ENCODE results near the gene HRH2.
"Not testable (repeated sequence)": the region's sequence is repeated elsewhere in the genome, so short reads cannot be mapped to it uniquely, and the experiment has no call there.

The HRH2 gene

DNA sequence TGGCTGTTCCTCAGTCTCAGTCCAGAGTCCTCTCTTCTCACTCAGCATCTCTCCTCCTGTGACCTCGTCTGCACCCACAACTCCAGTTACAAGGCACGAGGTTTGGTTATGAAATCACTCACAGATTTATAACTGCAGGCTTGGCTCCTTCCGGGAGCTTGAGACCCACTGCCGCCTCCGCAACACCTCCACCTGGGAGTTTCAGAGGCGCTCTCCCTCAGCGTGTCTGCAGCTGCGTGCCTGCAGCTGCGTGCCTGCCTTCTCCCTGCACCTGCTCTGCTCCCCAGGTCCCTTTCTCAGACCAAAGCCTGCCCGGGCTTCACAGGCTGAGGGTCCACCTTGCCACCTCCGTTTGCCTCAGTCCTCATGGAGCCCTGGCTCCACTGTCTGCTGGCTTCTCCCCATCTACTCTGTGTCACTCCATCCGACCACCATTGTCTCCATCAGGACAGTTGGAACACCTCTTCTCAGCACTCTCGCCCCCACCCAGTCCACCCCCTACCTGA, 51.5 kb downstream of the HRH2 start:
- DNase-seq (no peak), ATAC-seq (replicated peaks) (no peak)
- no peak overlapping the region for H3K4me3 Mint-ChIP-seq
- no peaks in the 10 kb centered on the region for H3K4me1 Mint-ChIP-seq (ENCODE audit: low read depth in 2 of 2)
- peaks cover 25 to 49% of the 10 kb centered on the region in 2 donors for H3K27me3 Mint-ChIP-seq
- peaks cover 3% of the 10 kb centered on the region for H3K36me3 Mint-ChIP-seq (ENCODE audit: insufficient read depth)
- H3K9me3 Mint-ChIP-seq, result no peaks in the 10 kb centered on the region
- no peak overlapping the region for H3K27ac Mint-ChIP-seq

DNA sequence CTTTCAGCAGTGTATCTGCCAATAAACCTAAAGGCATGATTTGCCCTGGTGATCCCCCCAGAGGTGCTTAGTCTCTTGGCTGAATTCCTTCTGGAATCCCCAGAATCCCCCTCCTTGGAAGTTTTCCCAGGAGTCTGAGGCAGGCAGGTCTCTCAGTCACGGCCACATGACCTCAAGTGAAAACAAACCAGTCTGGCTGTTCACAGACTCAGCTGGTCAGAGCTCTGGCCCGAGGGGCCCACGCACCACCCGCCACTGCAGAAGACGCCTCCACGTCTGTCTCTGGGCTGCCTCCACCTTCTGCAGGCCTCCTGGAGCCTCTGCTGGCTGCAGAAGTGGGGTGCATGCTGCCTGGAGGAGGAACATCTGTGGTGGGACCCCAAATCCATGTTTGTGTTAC, 52.5 kb downstream of the HRH2 start:
- peaks cover 33 to 59% of the 10 kb centered on the region in 2 donors for H3K27me3 Mint-ChIP-seq

DNA sequence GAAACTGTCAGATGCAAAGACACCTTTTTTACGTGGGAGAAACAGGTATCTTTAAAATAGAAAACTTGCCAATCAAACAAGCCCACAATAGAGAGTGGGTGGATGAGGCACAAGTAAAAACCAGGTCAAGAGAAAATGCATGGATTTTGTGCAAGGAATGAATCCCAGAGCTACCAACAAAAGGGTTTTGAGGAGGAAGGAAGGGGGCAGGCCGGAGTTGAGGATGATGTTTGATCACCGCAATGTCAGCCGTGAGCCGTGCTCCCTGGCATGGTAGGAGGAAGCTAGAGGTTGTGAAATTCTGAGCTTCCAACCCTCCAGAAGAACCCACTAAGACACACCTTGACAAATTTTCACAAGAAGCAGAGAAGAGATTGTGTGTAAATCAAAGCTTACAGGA, 53.2 kb downstream of the HRH2 start:
- ATAC-seq (replicated peaks) (no peak), DNase-seq (no peak)
- Mint-ChIP-seq H3K4me1 (ENCODE audit: low read depth in 2 of 2) (no peaks in the 10 kb centered on the region), H3K27me3 (peaks cover 33 to 66% of the 10 kb centered on the region in 2 donors), H3K4me3 (no peak overlapping the region), H3K27ac (no peak overlapping the region), H3K9me3 (no peaks in the 10 kb centered on the region), H3K36me3 (ENCODE audit: insufficient read depth) (peaks cover 3% of the 10 kb centered on the region)

More for the DNA sequence above, 52.5 kb downstream of the HRH2 start:
- DNase-seq (no peak), ATAC-seq (replicated peaks) (no peak)
- Mint-ChIP-seq H3K9me3 (no peaks in the 10 kb centered on the region), H3K36me3 (ENCODE audit: insufficient read depth) (peaks cover 3% of the 10 kb centered on the region), H3K27ac (no peak overlapping the region), H3K4me1 (ENCODE audit: low read depth in 2 of 2) (no peaks in the 10 kb centered on the region), H3K4me3 (no peak overlapping the region)

DNA sequence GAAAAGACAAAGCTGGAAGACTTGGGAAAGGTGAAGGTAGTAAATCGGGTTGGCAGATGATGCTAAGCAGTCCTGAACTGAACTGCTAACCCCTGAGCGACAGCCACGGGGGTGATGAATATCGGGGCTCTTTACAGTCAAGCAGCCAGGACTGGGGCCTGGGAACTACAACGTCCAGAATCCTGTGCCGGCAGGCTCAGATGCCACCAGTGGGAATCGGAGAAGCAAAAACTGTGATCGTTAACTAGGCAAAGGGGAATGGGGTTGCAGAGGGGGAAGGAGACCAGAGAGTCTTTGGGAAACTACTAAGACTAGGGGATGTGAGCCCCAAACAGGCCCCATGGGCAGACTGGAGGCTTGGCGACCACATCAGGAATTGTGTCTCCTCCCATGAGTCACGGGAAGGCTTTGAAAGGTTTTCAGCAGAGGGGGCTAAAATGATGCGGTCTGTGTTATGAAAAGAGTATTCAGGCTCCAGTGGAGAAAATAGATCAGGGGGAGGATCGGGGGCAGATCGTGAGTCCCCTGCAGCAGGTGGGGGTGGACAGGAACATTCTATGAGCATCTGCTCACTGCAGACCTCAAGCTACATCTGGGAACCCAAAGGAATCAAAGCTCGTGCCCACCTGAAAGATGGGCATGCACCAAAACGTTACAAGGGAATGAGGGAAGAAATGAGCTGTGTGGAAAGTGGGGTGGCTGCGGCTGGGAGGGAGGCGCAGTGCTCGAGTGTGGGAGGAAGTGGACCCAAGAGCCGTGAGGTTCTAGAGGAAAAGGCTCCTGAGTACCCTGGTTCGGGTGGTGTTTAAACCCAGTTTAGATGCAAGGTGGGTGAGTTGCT, 53.8 kb downstream of the HRH2 start:
- H3K36me3 Mint-ChIP-seq (ENCODE audit: insufficient read depth), result peaks cover 3% of the 10 kb centered on the region

DNA sequence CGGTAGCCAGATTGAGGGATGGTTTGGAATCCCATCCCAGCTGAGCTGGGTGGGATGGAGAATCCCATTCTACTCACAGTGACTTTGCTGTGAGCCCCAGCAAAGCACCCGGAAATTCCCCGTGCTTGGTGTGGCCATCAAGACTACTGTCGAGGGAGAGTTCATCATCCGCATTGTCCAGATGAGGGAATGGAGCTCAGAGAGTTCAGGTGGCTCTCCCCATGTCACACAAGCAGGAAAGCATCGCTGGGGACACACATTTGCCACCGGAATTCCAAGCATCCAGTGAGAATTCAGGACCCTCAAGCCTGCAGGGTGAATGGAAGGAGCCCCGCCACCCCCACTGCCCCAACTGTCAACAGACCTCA, 54.4 kb downstream of the HRH2 start:
- Mint-ChIP-seq H3K27ac (no peak overlapping the region), H3K9me3 (peaks cover 0 to 4% of the 10 kb centered on the region in 2 donors), H3K27me3 (peaks cover 33 to 78% of the 10 kb centered on the region in 2 donors), H3K36me3 (ENCODE audit: insufficient read depth) (peaks cover 3% of the 10 kb centered on the region), H3K4me1 (ENCODE audit: low read depth in 2 of 2) (no peaks in the 10 kb centered on the region), H3K4me3 (no peak overlapping the region)
- no peak for ATAC-seq (replicated peaks)
- DNase-seq, result no peak

More for the DNA sequence above, 53.8 kb downstream of the HRH2 start:
- peaks cover 0 to 3% of the 10 kb centered on the region in 2 donors for H3K9me3 Mint-ChIP-seq
- peaks cover 33 to 72% of the 10 kb centered on the region in 2 donors for H3K27me3 Mint-ChIP-seq
- ATAC-seq (replicated peaks) (no peak), DNase-seq (no peak)
- H3K4me1 Mint-ChIP-seq (ENCODE audit: low read depth in 2 of 2), result no peaks in the 10 kb centered on the region
- H3K4me3 Mint-ChIP-seq, result no peak overlapping the region
- no peak overlapping the region for H3K27ac Mint-ChIP-seq

DNA sequence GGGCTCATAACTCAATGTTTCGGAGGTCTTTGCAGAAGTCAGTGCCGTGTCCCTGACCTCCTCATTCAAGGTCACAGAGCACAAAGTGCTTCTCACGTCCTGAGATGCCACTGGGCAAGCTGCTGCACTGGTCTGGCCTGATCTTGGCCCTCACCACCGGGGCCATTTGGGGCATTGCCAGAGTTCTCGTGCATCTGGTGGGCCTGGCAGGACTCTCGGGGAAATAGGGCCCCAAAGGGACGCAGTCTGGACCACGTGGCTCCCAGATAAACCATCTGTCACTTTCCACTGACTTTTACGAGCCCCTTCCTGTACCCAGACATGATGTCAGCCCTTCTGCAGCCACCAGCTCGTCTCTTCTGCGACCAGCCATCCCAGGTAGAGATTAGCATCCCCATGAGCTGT, 54.8 kb downstream of the HRH2 start:
- Mint-ChIP-seq H3K36me3 (ENCODE audit: insufficient read depth) (peaks cover 3% of the 10 kb centered on the region), H3K27ac (no peak overlapping the region), H3K4me3 (no peak overlapping the region), H3K4me1 (ENCODE audit: low read depth in 2 of 2) (no peaks in the 10 kb centered on the region), H3K27me3 (peaks cover 33 to 82% of the 10 kb centered on the region in 2 donors), H3K9me3 (peaks cover 0 to 4% of the 10 kb centered on the region in 2 donors)
- DNase-seq, result no peak
- ATAC-seq (replicated peaks), result no peak

DNA sequence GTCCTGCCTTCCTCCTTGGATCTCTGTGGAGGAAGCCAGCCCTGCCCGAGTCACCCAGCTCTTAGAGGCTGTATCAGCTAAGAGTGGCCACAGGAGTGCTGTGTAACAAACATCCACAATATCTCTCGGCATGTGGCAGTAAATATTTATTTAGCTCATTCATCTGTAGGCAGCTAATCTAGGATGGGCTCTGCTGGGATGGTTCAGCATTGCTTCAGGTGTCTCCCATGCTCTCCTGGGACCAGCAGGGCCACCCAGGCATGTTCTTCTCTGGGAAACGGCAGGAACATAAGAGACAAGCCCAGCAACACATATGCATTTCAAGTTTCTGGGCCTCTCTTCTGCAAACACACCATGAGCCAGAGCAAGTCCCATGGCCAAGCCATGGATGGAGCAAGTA, 56.1 kb downstream of the HRH2 start:
- peaks cover 0 to 4% of the 10 kb centered on the region in 2 donors for H3K9me3 Mint-ChIP-seq
- no peak for ATAC-seq (replicated peaks)
- peaks cover 3% of the 10 kb centered on the region for H3K36me3 Mint-ChIP-seq (ENCODE audit: insufficient read depth)
- peaks cover 42 to 84% of the 10 kb centered on the region in 2 donors for H3K27me3 Mint-ChIP-seq
- no peak overlapping the region for H3K27ac Mint-ChIP-seq
- no peak for DNase-seq
- H3K4me1 Mint-ChIP-seq (ENCODE audit: low read depth in 2 of 2), result no peaks in the 10 kb centered on the region
- H3K4me3 Mint-ChIP-seq, result no peak overlapping the region

DNA sequence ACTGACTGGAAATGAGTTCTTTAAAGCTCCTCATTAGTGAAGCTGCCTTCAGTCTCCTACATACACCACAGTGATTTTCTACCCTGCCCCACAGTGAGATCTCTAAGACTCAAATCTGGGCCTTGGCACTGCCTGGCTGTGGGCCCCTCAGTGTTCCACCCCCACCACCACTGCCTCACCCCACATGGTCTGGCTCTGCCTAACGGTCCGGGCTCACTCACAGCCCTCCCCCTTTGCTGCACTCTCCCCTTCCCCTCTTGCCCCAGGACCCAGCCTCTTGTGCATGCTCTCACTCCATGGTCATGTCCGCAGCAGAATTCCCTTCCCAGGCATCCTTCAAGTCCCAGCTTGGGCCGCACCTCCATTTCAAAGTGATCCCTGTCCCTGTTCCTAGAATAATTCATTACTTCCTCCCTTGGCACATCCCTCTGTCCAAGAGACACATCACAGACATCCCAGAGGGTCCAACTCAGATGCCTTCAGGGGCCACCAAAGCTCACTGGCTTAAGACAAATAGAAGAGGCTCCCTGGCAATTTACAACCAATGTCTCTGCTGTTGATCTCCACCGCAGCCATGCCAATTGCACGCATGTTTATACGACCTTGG, 56.7 kb downstream of the HRH2 start:
- Mint-ChIP-seq H3K9me3 (peaks cover 0 to 4% of the 10 kb centered on the region in 2 donors), H3K4me1 (ENCODE audit: low read depth in 2 of 2) (no peaks in the 10 kb centered on the region), H3K27me3 (peaks cover 36 to 78% of the 10 kb centered on the region in 2 donors), H3K4me3 (no peak overlapping the region), H3K36me3 (ENCODE audit: insufficient read depth) (no peaks in the 10 kb centered on the region), H3K27ac (no peak overlapping the region)
- ATAC-seq (replicated peaks), result no peak
- no peak for DNase-seq

DNA sequence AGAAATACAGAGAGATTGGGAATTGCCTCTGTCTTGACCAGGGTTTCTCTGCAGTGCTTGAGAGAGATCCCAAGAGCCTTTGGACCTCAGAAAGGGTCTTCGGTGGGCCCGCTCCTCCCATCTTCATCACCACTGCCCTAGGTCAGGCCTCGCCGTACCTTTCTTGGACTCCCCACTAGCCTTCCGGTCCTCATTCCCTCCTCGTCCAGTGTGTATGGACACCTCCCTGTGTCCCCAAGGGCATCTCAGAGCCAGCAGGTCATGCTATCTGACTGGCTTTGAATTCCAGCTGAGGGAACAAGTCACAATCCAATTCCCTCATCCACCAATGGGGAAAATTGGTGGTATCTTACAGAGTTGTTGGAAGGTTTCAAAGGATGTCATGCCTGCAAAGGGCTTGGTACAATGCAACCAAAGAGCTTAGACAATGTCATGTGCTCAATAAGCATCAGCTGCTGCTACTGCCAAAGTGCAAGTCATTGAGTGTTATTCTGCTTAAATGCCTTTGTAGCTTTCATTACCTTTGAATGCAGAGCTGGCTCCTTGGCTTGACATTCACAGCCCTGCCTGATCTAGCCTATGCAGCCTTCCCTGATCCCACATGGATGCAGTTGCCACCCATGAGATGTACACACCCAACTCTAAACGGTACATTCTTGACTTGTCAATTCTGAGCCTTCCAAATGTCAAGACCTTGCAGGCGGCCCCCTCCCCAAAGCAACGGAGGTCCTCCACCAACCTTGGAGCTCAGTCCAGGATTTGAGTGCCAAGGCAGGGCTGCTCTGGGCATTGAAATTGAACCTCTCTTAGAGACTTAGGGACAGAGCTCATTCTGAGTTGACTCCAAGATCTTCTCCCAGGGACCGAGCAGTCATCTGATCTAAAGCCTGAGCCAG, 58.0 kb downstream of the HRH2 start:
- Mint-ChIP-seq H3K9me3 (peaks cover 0 to 4% of the 10 kb centered on the region in 2 donors), H3K27ac (no peak overlapping the region)

DNA sequence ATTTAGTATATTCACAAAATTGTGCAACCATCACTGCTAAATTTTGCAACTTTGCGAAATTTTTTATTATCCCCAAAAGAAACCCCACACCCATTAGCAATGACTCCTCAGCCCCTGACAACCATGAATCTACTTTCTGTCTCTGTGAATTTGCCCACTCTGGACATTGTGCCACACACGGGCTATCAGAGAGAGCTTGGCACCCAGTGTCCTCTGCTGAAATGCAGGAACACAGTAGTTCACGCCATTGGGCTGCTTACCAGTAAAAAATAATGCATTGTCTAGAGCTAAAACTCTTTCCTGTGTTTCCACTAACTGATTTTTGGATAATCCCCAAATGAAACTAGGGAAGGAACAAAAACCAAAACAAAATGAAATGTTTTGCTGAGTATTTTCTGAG, 60.0 kb downstream of the HRH2 start:
- peaks cover 0 to 4% of the 10 kb centered on the region in 2 donors for H3K9me3 Mint-ChIP-seq
- no peak overlapping the region for H3K4me3 Mint-ChIP-seq
- H3K27ac Mint-ChIP-seq, result no peak overlapping the region
- H3K27me3 Mint-ChIP-seq, result peaks cover 20 to 50% of the 10 kb centered on the region in 2 donors
- H3K4me1 Mint-ChIP-seq (ENCODE audit: low read depth in 2 of 2), result no peaks in the 10 kb centered on the region
- no peaks in the 10 kb centered on the region for H3K36me3 Mint-ChIP-seq (ENCODE audit: insufficient read depth)
- no peak for DNase-seq
- no peak for ATAC-seq (replicated peaks)

More for the DNA sequence above, 58.0 kb downstream of the HRH2 start:
- no peaks in the 10 kb centered on the region for H3K36me3 Mint-ChIP-seq (ENCODE audit: insufficient read depth)
- DNase-seq, result no peak
- H3K27me3 Mint-ChIP-seq, result peaks cover 29 to 65% of the 10 kb centered on the region in 2 donors
- no peak overlapping the region for H3K4me3 Mint-ChIP-seq
- no peak for ATAC-seq (replicated peaks)
- H3K4me1 Mint-ChIP-seq (ENCODE audit: low read depth in 2 of 2), result no peaks in the 10 kb centered on the region

DNA sequence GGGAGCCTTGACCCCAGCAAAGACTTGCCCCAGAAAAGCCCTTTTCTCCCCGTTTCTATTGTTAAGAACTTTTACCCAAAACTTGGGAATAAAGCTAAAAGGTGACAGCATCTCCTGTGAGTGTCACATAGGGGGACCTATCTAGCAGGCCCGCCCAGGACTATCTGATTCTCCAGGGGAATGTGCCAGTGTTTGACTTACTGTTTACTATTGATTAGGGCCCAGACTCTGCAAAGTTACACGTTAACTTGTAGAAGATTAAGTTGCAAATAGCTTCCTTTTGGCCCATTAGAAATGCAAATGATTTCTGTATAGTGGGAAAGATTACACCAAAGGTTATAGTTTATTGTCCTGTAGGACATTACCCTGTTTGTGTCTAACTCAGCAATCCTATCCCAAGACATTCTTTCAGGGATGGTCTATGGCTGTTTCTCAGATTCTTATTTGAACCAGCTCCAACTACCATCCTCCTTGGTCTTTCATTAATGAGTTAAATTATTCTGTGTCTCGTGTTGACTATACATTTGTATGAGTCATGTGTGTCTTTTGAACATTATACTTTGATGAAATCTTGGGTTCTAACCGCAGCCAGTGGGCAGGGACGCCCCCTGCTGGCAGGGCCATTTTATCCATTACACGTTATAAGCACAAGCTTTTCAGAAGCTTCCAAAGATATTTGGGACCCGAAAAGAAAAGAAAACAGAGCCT, 60.7 kb downstream of the HRH2 start:
- peak in 1 of 3 experiments; percentile 19 for DNase-seq
- H3K4me3 Mint-ChIP-seq, result no peak overlapping the region
- H3K4me1 Mint-ChIP-seq (ENCODE audit: low read depth in 2 of 2), result no peaks in the 10 kb centered on the region
- ATAC-seq (replicated peaks), result no peak
- no peaks in the 10 kb centered on the region for H3K36me3 Mint-ChIP-seq (ENCODE audit: insufficient read depth)
- H3K27me3 Mint-ChIP-seq, result peaks cover 20 to 50% of the 10 kb centered on the region in 2 donors
- no peak overlapping the region for H3K27ac Mint-ChIP-seq
- peaks cover 0 to 4% of the 10 kb centered on the region in 2 donors for H3K9me3 Mint-ChIP-seq

DNA sequence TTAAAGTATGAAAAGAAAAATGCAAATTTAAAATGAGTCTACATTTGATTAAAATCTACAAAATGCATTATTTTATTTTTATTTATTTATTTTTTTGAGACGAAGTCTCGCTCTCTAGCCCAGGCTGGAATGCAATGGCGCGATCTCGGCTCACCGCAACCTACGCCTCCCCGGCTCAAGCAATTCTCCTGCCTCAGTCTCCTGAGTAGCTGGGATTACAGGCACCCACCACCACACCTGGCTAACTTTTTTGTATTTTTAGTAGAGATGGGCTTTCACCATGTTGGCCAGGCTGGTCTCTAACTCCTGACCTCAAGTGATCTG, 61.2 kb downstream of the HRH2 start:
- ATAC-seq (replicated peaks); H3K27ac Mint-ChIP-seq; H3K9me3 Mint-ChIP-seq; H3K4me1 Mint-ChIP-seq (ENCODE audit: low read depth in 2 of 2); H3K4me3 Mint-ChIP-seq; DNase-seq; H3K36me3 Mint-ChIP-seq (ENCODE audit: insufficient read depth): not testable (repeated sequence)
- peaks cover 20 to 45% of the 10 kb centered on the region in 2 donors for H3K27me3 Mint-ChIP-seq

Measured in effector memory CD8-positive, alpha-beta T cell (primary cell).